Measurements from ENCODE around the gene ZBTB8OS. TPM values are rescaled to one million over a fixed set of nuclear protein-coding genes. Genes with fewer than 3 reads are reported as not detected.

Gene ZBTB8OS
- total RNA-seq, 1 experiment from 2014 or later: 49.2 TPM

GRCh38 chr1:32652244-32652962, 2.1 kb upstream of the ZBTB8OS start (continued):
- TF ChIP-seq POLR2AphosphoS5 (IDR thresholded peaks at IDR 0.05; ENCODE audit: low read depth, low read length) (no peak), SP1 (IDR thresholded peaks at IDR 0.05; ENCODE audit: low read depth) (no peak), CTCF (IDR thresholded peaks at IDR 0.05 in 2 of 3, conservative IDR thresholded peaks at IDR 0.05 in 1 of 3; ENCODE audit: borderline replicate concordance in 1 of 3, insufficient read depth in 1 of 3, low read depth in 2 of 3, low read length in 2 of 3) (no peak), EGR1 (IDR thresholded peaks at IDR 0.05; ENCODE audit: low read depth) (no peak), EZH2 (IDR thresholded peaks at IDR 0.05) (no peak), YY1 (IDR thresholded peaks at IDR 0.05; ENCODE audit: extremely low read depth, insufficient replicate concordance, low read depth, low read length) (no peak)

- Histone ChIP-seq H3K27ac (ENCODE audit: low read depth, low read length) (peak overlapping the region; percentile 95), H3K79me2 (ENCODE audit: insufficient read depth, low read length) (peaks cover 93% of the 10 kb centered on the region), H3K36me3 (ENCODE audit: control insufficient read depth in 1 of 2, insufficient read depth in 2 of 2, low read length in 2 of 2) (peaks cover 17 to 39% of the 10 kb centered on the region in 2 experiments), H3K9me2 (ENCODE audit: insufficient read depth) (no peaks in the 10 kb centered on the region), H3K4me3 (replicated peaks in 1 of 2; ENCODE audit: low read depth in 1 of 2, low read length in 2 of 2) (peak overlapping the region; percentile 80 to 89), H3K4me1 (ENCODE audit: control insufficient read depth in 1 of 2, insufficient read depth in 2 of 2, low read length in 2 of 2) (peaks cover 11 to 25% of the 10 kb centered on the region in 2 experiments; a peak in 3 of 4 replicates), H3K4me2 (ENCODE audit: low read length) (peak overlapping the region; percentile 98), H3K27me3 (ENCODE audit: insufficient read depth, low read length) (no peaks in the 10 kb centered on the region), H4K20me1 (ENCODE audit: insufficient read depth) (peaks cover 5% of the 10 kb centered on the region; the same call in 1 of the 2 replicates), H3K9me3 (ENCODE audit: control insufficient read depth in 1 of 2, insufficient read depth in 1 of 2, low read depth in 1 of 2, low read length in 2 of 2) (no peaks in the 10 kb centered on the region), H3K9ac (ENCODE audit: low read length) (peak overlapping the region; percentile 99), H2AFZ (ENCODE audit: low read depth, low read length, poor library complexity, severe bottlenecking) (no peak overlapping the region)
- BruUV-seq (replicated peaks): no TSS peak
- ChIA-PET RAD21 (ENCODE audit: low non-redundant PET in 1 of 2, low total read pairs in 2 of 2, uncharacterized antibody in 2 of 2, unreplicated experiment in 2 of 2) (interaction anchor here in 1 of 2 experiments (1.0 kb wide), 1 partner anchor 131 kb away, joined by 3 read pairs; no protein-coding TSS in a partner anchor), POLR2A (interaction anchor here (0.7 to 1.3 kb wide), 8 partner anchors 9 to 313 kb away, joined by 3 to 8 read pairs (median 3); partner anchors contain the start of gene RNF19B), CTCF (interaction anchor here (0.8 to 1.4 kb wide), 4 partner anchors 42 to 203 kb away, joined by 3 to 6 read pairs (median 4); no protein-coding TSS in a partner anchor)
- TF ChIP-seq ATF3 (IDR thresholded peaks at IDR 0.05): no peak
- TF ChIP-seq ZFX (IDR thresholded peaks at IDR 0.05): peak; percentile 94
- ATAC-seq (peak; percentile 8), DNase-seq (ENCODE audit: low read depth, low spot score) (peak; percentile 8)
- intact Hi-C loops (cut with micrococcal nuclease): loop anchor here (5.0 to 10.0 kb wide), 2 partner anchors 111 to 127 kb away; no protein-coding TSS in a partner anchor
Observed at GRCh38 chr1:32651461-32652073, 1.2 kb upstream of the ZBTB8OS start.

Measured in HCT116 (cell line).